K562 (cell line): ENCODE data around the gene CCDC136. TPM values are rescaled to one million over a fixed set of nuclear protein-coding genes. Genes with fewer than 3 reads are reported as not detected.

Experiments used
- BACH1 ChIP-seq: fragments of 200-800 bp; sonication (Bioruptor generic); IDR thresholded peaks from 2 replicates; pipeline ENCODE4 v1.6.1; 2016; ENCODE audit warnings: missing genetic modification characterization, missing compliant biosample characterization
- BRCA1 ChIP-seq, 2 experiments: fragments of 450-650 bp in 1 of 2; sonication (generic) in 1 of 2; formaldehyde crosslinking in 1 of 2; IDR thresholded peaks; 2 replicates each; pipeline versions ENCODE4 v1.5.0 to v1.6.1; 2017 to 2020; ENCODE audit warnings: mild to moderate bottlenecking in 1 of 2, missing genetic modification reagents in 1 of 2
- CHD2 ChIP-seq: IDR thresholded peaks from 2 replicates; pipeline ENCODE4 v1.6.1; 2011; ENCODE audit warnings: low read depth, low read length
- EP300 ChIP-seq: IDR thresholded peaks from 2 replicates; pipeline ENCODE4 v1.6.1; 2012; ENCODE audit warnings: low read length, improper control_type of control experiment
- FOXK1 ChIP-seq: sonication (generic); formaldehyde crosslinking; IDR thresholded peaks from 2 replicates; pipeline ENCODE4 v1.8.0; 2022; ENCODE audit warnings: missing genetic modification reagents, mild to moderate bottlenecking, borderline replicate concordance
- HDAC2 ChIP-seq: fragments of 450-650 bp; IDR thresholded peaks from 2 replicates; pipeline ENCODE4 v1.6.1; 2016; ENCODE audit warnings: mild to moderate bottlenecking
- HDAC6 ChIP-seq: IDR thresholded peaks from 2 replicates; pipeline ENCODE4 v1.6.1; 2012; ENCODE audit warnings: low read depth, mild to moderate bottlenecking, control low read depth, inconsistent platforms, low read length, moderate library complexity
- HEY1 ChIP-seq: fragments of 250-450 bp; sonication (Bioruptor Pico); IDR thresholded peaks from 2 replicates; pipeline ENCODE4 v1.5.0; 2020; ENCODE audit warnings: mild to moderate bottlenecking, moderate library complexity, borderline replicate concordance
- HNRNPLL ChIP-seq: fragments of 200-400 bp; formaldehyde crosslinking; IDR thresholded peaks from 2 replicates; pipeline ENCODE4 v1.6.1; 2017; ENCODE audit warnings: low read length, low read depth, mild to moderate bottlenecking; ENCODE audit not compliant: poor library complexity, severe bottlenecking
- KLF6 ChIP-seq: fragments of 250-450 bp; sonication (Bioruptor Pico); IDR thresholded peaks from 2 replicates; pipeline ENCODE4 v1.4.0; 2020; ENCODE audit warnings: mild to moderate bottlenecking, moderate library complexity, borderline replicate concordance
- LARP7 ChIP-seq: fragments of 450-650 bp; IDR thresholded peaks from 2 replicates; pipeline ENCODE4 v1.6.1; 2016
- LEF1 ChIP-seq: fragments of 450-650 bp; IDR thresholded peaks from 2 replicates; pipeline ENCODE4 v1.6.1; 2016; ENCODE audit warnings: mild to moderate bottlenecking
- MAFF ChIP-seq: IDR thresholded peaks from 2 replicates; pipeline ENCODE4 v1.6.1; 2012; ENCODE audit warnings: low read length, improper control_type of control experiment
- NFATC3 ChIP-seq: fragments of 450-650 bp; IDR thresholded peaks from 2 replicates; pipeline ENCODE4 v1.6.1; 2017; ENCODE audit warnings: mild to moderate bottlenecking
- PTTG1 ChIP-seq: fragments of 450-650 bp; IDR thresholded peaks from 2 replicates; pipeline ENCODE4 v1.6.1; 2016; ENCODE audit warnings: low read depth, mild to moderate bottlenecking, missing genetic modification characterization, missing compliant biosample characterization
- SMAD1 ChIP-seq: fragments of 150-350 bp; IDR thresholded peaks from 2 replicates; pipeline ENCODE4 v1.6.1; 2014; ENCODE audit warnings: low read length, low read depth; ENCODE audit not compliant: partially characterized antibody
- SP2 ChIP-seq: IDR thresholded peaks from 2 replicates; pipeline ENCODE4 v1.6.1; 2011; ENCODE audit warnings: mild to moderate bottlenecking, low read depth, low read length, moderate library complexity; ENCODE audit not compliant: poor library complexity, severe bottlenecking; ENCODE audit errors: extremely low read depth
- TAF7 ChIP-seq: fragments of 450-650 bp; IDR thresholded peaks from 2 replicates; pipeline ENCODE4 v1.6.1; 2016; ENCODE audit warnings: missing genetic modification characterization, missing compliant biosample characterization
- TEAD2 ChIP-seq: fragments of 450-650 bp; IDR thresholded peaks from 2 replicates; pipeline ENCODE4 v1.6.1; 2016; ENCODE audit warnings: missing genetic modification characterization, control low read depth, missing compliant biosample characterization
- TGIF2 ChIP-seq: sonication (generic); formaldehyde crosslinking; IDR thresholded peaks from 2 replicates; pipeline ENCODE4 v1.8.1; 2022; ENCODE audit warnings: mild to moderate bottlenecking, missing genetic modification reagents, moderate library complexity
- XRCC3 ChIP-seq: fragments of 450-650 bp; IDR thresholded peaks from 2 replicates; pipeline ENCODE4 v1.6.1; 2017; ENCODE audit warnings: mild to moderate bottlenecking, moderate library complexity
- ZEB2 ChIP-seq: fragments of 450-650 bp; IDR thresholded peaks from 2 replicates; pipeline ENCODE4 v1.6.1; 2016
- ZFP1 ChIP-seq: fragments of 450-650 bp; formaldehyde crosslinking; IDR thresholded peaks from 2 replicates; pipeline ENCODE4 v1.4.0; 2020; ENCODE audit warnings: mild to moderate bottlenecking, mixed read lengths
- ZNF354B ChIP-seq: fragments of 250-450 bp; sonication (Bioruptor Pico); IDR thresholded peaks from 2 replicates; pipeline ENCODE4 v1.4.0; 2020
- ZNF431 ChIP-seq: sonication (generic); formaldehyde crosslinking; IDR thresholded peaks from 2 replicates; pipeline ENCODE4 v1.8.0; 2022; ENCODE audit warnings: mild to moderate bottlenecking, missing genetic modification reagents
- ZNF707 ChIP-seq: fragments of 250-450 bp; sonication (Bioruptor Pico); conservative IDR thresholded peaks from 2 replicates; pipeline ENCODE4 v1.8.0; 2022; ENCODE audit warnings: inconsistent platforms, mild to moderate bottlenecking, moderate library complexity
- ZNF780A ChIP-seq: fragments of 250-450 bp; sonication (Bioruptor Pico); IDR thresholded peaks from 2 replicates; pipeline ENCODE4 v1.5.0; 2021; ENCODE audit warnings: mild to moderate bottlenecking
- ZNF79 ChIP-seq: fragments of 250-450 bp; sonication (Bioruptor Pico); IDR thresholded peaks from 2 replicates; pipeline ENCODE4 v1.4.0; 2020; ENCODE audit warnings: low read depth, mild to moderate bottlenecking, moderate library complexity
- polyA plus RNA-seq, 8 experiments: library from polyadenylated mRNA; depleted of rRNA in 4 of 8; stranded (reverse) in 5 of 8; unstranded in 3 of 8; fragments of >200 nt; fragmentation: Nextera tagmentation in 2 of 8; fragmentation: Illumina TruSeq in 1 of 8; extraction: Ambion mirVana in 2 of 8; extraction: Trizol in 1 of 8; gene quantifications; 2 replicates each; pipeline versions ENCODE4 v1.2.1 to v1.2.3, GENCODE V29; 2011 to 2014; ENCODE audit warnings: inconsistent platforms in 1 of 8, missing spikeins in 1 of 8
- total RNA-seq, 7 experiments: library from RNA; depleted of rRNA in 6 of 7; stranded (reverse); fragments of >200 nt in 6 of 7; fragmentation: Illumina TruSeq in 2 of 7; extraction: Trizol in 2 of 7; gene quantifications; 2 replicates each; pipeline versions ENCODE4 v1.2.1 to v1.2.3, GENCODE V29; 2011 to 2021; ENCODE audit warnings: low replicate concordance in 1 of 7

CCDC136 gene
- total and polyA plus RNA-seq, 9 of the 15 experiments (the other 6 are each of a cell fraction or from before 2014, with no cell fraction given) = 2.4 to 40.8 (median 26.5) TPM

- TF ChIP-seq ZNF431 (CRISPR knock-in tag) = peak; percentile 45; the same call in 1 of the 2 replicates
- TF ChIP-seq KLF6 (CRISPR knock-in tag) = no peak
- no peak for TF ChIP-seq XRCC3
- no peak for TF ChIP-seq ZNF707 (CRISPR knock-in tag)
- no peak for TF ChIP-seq ZEB2
- no peak for TF ChIP-seq LEF1
- TF ChIP-seq BACH1 (tag) = no peak
- TF ChIP-seq SMAD1 = no peak
- TF ChIP-seq HNRNPLL = peak; percentile 88
- peak; percentile 35; the same call in 1 of the 2 replicates for TF ChIP-seq TAF7 (tag)
- no peak for TF ChIP-seq BRCA1 (IDR thresholded peaks at IDR 0.05)
- 0 out of 2 replicates have a peak, but pooled peaks have one; percentile 82 for TF ChIP-seq BRCA1 (CRISPR knock-in tag; IDR thresholded peaks at IDR 0.05)
- TF ChIP-seq NFATC3 = peak; percentile 97
- 0 out of 2 replicates have a peak, but pooled peaks have one; percentile 80 for TF ChIP-seq FOXK1
- TF ChIP-seq HDAC2 = peak; percentile 54; the same call in 1 of the 2 replicates
- no peak for TF ChIP-seq ZNF354B (CRISPR knock-in tag)
- TF ChIP-seq ZFP1 (CRISPR knock-in tag) = no peak
- no peak for TF ChIP-seq CHD2
- no peak for TF ChIP-seq ZNF780A (CRISPR knock-in tag)
- TF ChIP-seq HEY1 (CRISPR knock-in tag) = no peak
- no peak for TF ChIP-seq PTTG1 (tag)
- no peak for TF ChIP-seq SP2
- no peak for TF ChIP-seq EP300
- no peak for TF ChIP-seq TEAD2 (tag)
- TF ChIP-seq LARP7 = no peak
- no peak for TF ChIP-seq HDAC6
- TF ChIP-seq TGIF2 (CRISPR knock-in tag) = peak; percentile 45; the same call in 1 of the 2 replicates
- no peak for TF ChIP-seq ZNF79 (CRISPR knock-in tag)
- TF ChIP-seq MAFF = no peak
Observed at GRCh38 chr7:128830231-128831177, 38.7 kb downstream of the CCDC136 start, which contains the start of gene FLNC (continued).
